CD4-positive, alpha-beta T cell treated with Interleukin-10 for 1 hour (primary cell): ENCODE measurements around the gene SLC15A2.

Experiments
- DNase-seq: peaks from one replicate; pipeline ENCODE4 v3.0.0-alpha.2; 2020

The SLC15A2 gene

GRCh38 chr3:121988146-121988545, 93.9 kb downstream of the SLC15A2 start:
- no peak for DNase-seq

- DNase-seq: no peak
These were observed 95.7 kb downstream of the SLC15A2 start for GRCh38 chr3:121989943-121990342.

GRCh38 chr3:121992601-121993560, 98.7 kb downstream of the SLC15A2 start:
- DNase-seq: no peak
